Ammon's horn (tissue), 1 donor: ENCODE results near the gene KIN.
"Not testable (repeated sequence)": the region's sequence is repeated elsewhere in the genome, so short reads cannot be mapped to it uniquely, and the experiment has no call there.

Experiments used
- DNase-seq: peaks from one replicate; pipeline ENCODE4 v3.0.0-alpha.2; 2016; ENCODE audit warnings: low spot score

Gene KIN

GRCh38 chr10:7794251-7795026 is 6.6 kb upstream of the KIN start:
- no peak for DNase-seq

- peak; percentile 58 for DNase-seq
These were observed 4.7 kb upstream of the KIN start for GRCh38 chr10:7792541-7792940.

- DNase-seq, result no peak
These were observed 1.6 kb upstream of the KIN start for GRCh38 chr10:7789390-7789789.

GRCh38 chr10:7788639-7789286 is 970 bp upstream of the KIN start:
- no peak for DNase-seq

GRCh38 chr10:7787150-7787856 is 490 bp downstream of the KIN start:
- DNase-seq, result no peak

GRCh38 chr10:7786430-7786829 is 1.4 kb downstream of the KIN start:
- no peak for DNase-seq

GRCh38 chr10:7782194-7782593 is 5.6 kb downstream of the KIN start:
- not testable (repeated sequence) for DNase-seq

GRCh38 chr10:7776777-7777176 is 11.0 kb downstream of the KIN start:
- no peak for DNase-seq

- no peak for DNase-seq
These were observed 13.7 kb downstream of the KIN start for GRCh38 chr10:7773845-7774801.

- no peak for DNase-seq
These were observed 19.4 kb downstream of the KIN start for GRCh38 chr10:7768417-7768816.

- DNase-seq, result no peak
These were observed 20.6 kb downstream of the KIN start for GRCh38 chr10:7767209-7767608.

GRCh38 chr10:7766241-7766640 is 21.6 kb downstream of the KIN start:
- DNase-seq, result no peak

GRCh38 chr10:7763929-7764328 is 23.9 kb downstream of the KIN start:
- DNase-seq, result no peak

- DNase-seq, result peak; percentile 12
These were observed 31.3 kb downstream of the KIN start for GRCh38 chr10:7756360-7756992.

GRCh38 chr10:7755103-7755502 is 32.7 kb downstream of the KIN start:
- DNase-seq, result no peak

GRCh38 chr10:7752251-7752650 is 35.5 kb downstream of the KIN start:
- DNase-seq, result no peak

- no peak for DNase-seq
These were observed 37.6 kb downstream of the KIN start for GRCh38 chr10:7750222-7750621.

- DNase-seq, result not testable (repeated sequence)
These were observed 39.2 kb downstream of the KIN start for GRCh38 chr10:7748637-7749036.

GRCh38 chr10:7744307-7744706 is 43.5 kb downstream of the KIN start:
- no peak for DNase-seq

GRCh38 chr10:7738536-7739407 is 49.0 kb downstream of the KIN start:
- no peak for DNase-seq
